Measurements from ENCODE around the gene SLIRP. TPM values are rescaled to one million over a fixed set of nuclear protein-coding genes. Genes with fewer than 3 reads are reported as not detected.

Gene SLIRP
- total RNA-seq, 1 experiment from 2014 or later, result 162 TPM

DNA sequence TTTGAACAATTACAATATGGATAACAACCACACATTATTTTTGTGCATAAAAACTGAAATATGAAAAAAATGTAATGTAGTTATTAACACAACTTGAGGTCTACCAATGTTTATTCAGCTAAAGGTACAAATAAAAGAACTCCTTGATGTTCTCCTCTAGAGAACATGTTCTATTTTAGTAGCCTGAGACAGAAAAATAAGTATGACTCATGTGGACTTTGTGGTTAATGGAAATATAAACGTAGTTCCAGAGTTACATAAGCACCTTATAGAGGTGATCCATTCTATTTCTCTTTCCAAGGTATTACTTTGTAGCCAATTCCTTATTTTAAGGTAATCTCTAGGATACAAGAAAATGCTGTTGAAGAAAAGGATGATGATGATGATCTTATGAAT is 25.7 kb upstream of the SLIRP start:
- ChIA-PET CTCF (no interaction called here), POLR2A (no interaction called here)
- Histone ChIP-seq H3K9me3 (ENCODE audit: control insufficient read depth, insufficient read depth, low read depth, low read length) (no peaks in the 10 kb centered on the region), H3K27me3 (ENCODE audit: control insufficient read depth, insufficient read depth, low read length) (no peaks in the 10 kb centered on the region), H3K4me3 (ENCODE audit: low read depth in 2 of 2, low read length in 2 of 2) (no peak overlapping the region), H3K27ac (ENCODE audit: low read length) (no peak overlapping the region), H3K36me3 (ENCODE audit: control insufficient read depth, insufficient read depth, low read length) (no peaks in the 10 kb centered on the region), H3K4me1 (ENCODE audit: control insufficient read depth, insufficient read depth, low read length) (no peaks in the 10 kb centered on the region)
- no peak for DNase-seq (ENCODE audit: low read depth, low spot score)
- intact Hi-C loops (cut with micrococcal nuclease; ENCODE audit: unreplicated experiment) (no loop called here), in situ Hi-C loops (cut with HindIII; ENCODE audit: low pct_unique_long_range_greater_than_20kb, low sequenced_read_pairs) (no loop called here)
- no TSS peak for BruUV-seq (replicated peaks)
- no peak for ATAC-seq
- no peak for TF ChIP-seq TCF7L2 (IDR thresholded peaks at IDR 0.05; ENCODE audit: low read depth, low read length)
- no peak for TF ChIP-seq SIN3A (IDR thresholded peaks at IDR 0.05; ENCODE audit: borderline replicate concordance, insufficient read depth, low read depth, low read length)
- TF ChIP-seq POLR2AphosphoS5 (IDR thresholded peaks at IDR 0.05; ENCODE audit: low read depth, low read length), result no peak
- TF ChIP-seq, protein P1, sequence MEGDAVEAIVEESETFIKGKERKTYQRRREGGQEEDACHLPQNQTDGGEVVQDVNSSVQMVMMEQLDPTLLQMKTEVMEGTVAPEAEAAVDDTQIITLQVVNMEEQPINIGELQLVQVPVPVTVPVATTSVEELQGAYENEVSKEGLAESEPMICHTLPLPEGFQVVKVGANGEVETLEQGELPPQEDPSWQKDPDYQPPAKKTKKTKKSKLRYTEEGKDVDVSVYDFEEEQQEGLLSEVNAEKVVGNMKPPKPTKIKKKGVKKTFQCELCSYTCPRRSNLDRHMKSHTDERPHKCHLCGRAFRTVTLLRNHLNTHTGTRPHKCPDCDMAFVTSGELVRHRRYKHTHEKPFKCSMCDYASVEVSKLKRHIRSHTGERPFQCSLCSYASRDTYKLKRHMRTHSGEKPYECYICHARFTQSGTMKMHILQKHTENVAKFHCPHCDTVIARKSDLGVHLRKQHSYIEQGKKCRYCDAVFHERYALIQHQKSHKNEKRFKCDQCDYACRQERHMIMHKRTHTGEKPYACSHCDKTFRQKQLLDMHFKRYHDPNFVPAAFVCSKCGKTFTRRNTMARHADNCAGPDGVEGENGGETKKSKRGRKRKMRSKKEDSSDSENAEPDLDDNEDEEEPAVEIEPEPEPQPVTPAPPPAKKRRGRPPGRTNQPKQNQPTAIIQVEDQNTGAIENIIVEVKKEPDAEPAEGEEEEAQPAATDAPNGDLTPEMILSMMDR (IDR thresholded peaks at IDR 0.05), result no peak
- TF ChIP-seq, protein P2, sequence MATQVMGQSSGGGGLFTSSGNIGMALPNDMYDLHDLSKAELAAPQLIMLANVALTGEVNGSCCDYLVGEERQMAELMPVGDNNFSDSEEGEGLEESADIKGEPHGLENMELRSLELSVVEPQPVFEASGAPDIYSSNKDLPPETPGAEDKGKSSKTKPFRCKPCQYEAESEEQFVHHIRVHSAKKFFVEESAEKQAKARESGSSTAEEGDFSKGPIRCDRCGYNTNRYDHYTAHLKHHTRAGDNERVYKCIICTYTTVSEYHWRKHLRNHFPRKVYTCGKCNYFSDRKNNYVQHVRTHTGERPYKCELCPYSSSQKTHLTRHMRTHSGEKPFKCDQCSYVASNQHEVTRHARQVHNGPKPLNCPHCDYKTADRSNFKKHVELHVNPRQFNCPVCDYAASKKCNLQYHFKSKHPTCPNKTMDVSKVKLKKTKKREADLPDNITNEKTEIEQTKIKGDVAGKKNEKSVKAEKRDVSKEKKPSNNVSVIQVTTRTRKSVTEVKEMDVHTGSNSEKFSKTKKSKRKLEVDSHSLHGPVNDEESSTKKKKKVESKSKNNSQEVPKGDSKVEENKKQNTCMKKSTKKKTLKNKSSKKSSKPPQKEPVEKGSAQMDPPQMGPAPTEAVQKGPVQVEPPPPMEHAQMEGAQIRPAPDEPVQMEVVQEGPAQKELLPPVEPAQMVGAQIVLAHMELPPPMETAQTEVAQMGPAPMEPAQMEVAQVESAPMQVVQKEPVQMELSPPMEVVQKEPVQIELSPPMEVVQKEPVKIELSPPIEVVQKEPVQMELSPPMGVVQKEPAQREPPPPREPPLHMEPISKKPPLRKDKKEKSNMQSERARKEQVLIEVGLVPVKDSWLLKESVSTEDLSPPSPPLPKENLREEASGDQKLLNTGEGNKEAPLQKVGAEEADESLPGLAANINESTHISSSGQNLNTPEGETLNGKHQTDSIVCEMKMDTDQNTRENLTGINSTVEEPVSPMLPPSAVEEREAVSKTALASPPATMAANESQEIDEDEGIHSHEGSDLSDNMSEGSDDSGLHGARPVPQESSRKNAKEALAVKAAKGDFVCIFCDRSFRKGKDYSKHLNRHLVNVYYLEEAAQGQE (IDR thresholded peaks at IDR 0.05; ENCODE audit: insufficient read depth in 1 of 2, low read depth in 2 of 2, low read length in 1 of 2), result no peak

DNA sequence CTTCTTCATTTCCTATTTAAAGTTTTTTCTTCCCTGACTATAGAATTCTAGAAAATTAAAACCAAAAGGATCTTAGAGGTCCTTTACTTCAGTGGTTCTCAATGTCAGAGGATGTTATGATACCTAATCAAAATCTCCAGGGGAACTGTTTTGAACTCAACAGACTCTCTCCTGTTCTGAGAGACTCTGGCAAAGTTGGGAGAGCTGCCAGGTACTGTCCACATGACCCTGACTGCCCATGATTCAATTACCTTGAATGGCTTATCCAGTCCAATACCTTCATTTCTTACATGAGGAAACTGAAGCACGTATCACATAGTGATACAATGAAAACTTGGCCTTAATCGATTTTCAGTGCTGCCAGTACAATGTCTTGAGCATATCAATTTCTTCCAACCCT is 16.6 kb upstream of the SLIRP start:
- Histone ChIP-seq H3K27ac (ENCODE audit: low read length) (no peak overlapping the region), H3K9me3 (ENCODE audit: control insufficient read depth, insufficient read depth, low read depth, low read length) (no peaks in the 10 kb centered on the region), H3K4me1 (ENCODE audit: control insufficient read depth, insufficient read depth, low read length) (no peaks in the 10 kb centered on the region), H3K4me3 (ENCODE audit: low read depth in 2 of 2, low read length in 2 of 2) (no peak overlapping the region), H3K27me3 (ENCODE audit: control insufficient read depth, insufficient read depth, low read length) (no peaks in the 10 kb centered on the region), H3K36me3 (ENCODE audit: control insufficient read depth, insufficient read depth, low read length) (peaks cover 6% of the 10 kb centered on the region)
- POLR2A ChIA-PET, result no interaction called here
- no peak for ATAC-seq
- BruUV-seq (replicated peaks), result no TSS peak
- DNase-seq (ENCODE audit: low read depth, low spot score), result no peak
- in situ Hi-C loops (cut with HindIII; ENCODE audit: low pct_unique_long_range_greater_than_20kb, low sequenced_read_pairs) (no loop called here), intact Hi-C loops (cut with micrococcal nuclease; ENCODE audit: unreplicated experiment) (no loop called here)
- TF ChIP-seq, protein P1 (IDR thresholded peaks at IDR 0.05), result no peak
- TF ChIP-seq POLR2AphosphoS5 (IDR thresholded peaks at IDR 0.05; ENCODE audit: low read depth, low read length), result no peak
- TF ChIP-seq, protein P2 (IDR thresholded peaks at IDR 0.05; ENCODE audit: insufficient read depth in 1 of 2, low read depth in 2 of 2, low read length in 1 of 2), result no peak
- CTCF ChIA-PET, result no interaction called here

Data from Panc1 (cell line).